A549 treated with AZD9567 at 1 μM for 4 hours (cell line): ENCODE data around the gene HOXC4. TPM values are rescaled to one million over a fixed set of nuclear protein-coding genes. Genes with fewer than 3 reads are reported as not detected.

Experiments
- total RNA-seq: library from RNA; stranded (reverse); fragments of 200-300 nt; extraction: Qiagen RNA extraction; gene quantifications from 5 replicates; pipeline ENCODE4 v1.2.3, GENCODE V29; 2022; ENCODE audit not compliant: insufficient read depth

The HOXC4 gene
- total RNA-seq, result 2.0 to 4.9 TPM (median 2.8 TPM) in 5 replicates

GRCh38 chr12:54053751-54054741, at the start of gene HOXC4:
HOXC4 (plus strand) TSS chr12:54053835; CDS start chr12:54053923, 88 bp downstream.

DNA sequence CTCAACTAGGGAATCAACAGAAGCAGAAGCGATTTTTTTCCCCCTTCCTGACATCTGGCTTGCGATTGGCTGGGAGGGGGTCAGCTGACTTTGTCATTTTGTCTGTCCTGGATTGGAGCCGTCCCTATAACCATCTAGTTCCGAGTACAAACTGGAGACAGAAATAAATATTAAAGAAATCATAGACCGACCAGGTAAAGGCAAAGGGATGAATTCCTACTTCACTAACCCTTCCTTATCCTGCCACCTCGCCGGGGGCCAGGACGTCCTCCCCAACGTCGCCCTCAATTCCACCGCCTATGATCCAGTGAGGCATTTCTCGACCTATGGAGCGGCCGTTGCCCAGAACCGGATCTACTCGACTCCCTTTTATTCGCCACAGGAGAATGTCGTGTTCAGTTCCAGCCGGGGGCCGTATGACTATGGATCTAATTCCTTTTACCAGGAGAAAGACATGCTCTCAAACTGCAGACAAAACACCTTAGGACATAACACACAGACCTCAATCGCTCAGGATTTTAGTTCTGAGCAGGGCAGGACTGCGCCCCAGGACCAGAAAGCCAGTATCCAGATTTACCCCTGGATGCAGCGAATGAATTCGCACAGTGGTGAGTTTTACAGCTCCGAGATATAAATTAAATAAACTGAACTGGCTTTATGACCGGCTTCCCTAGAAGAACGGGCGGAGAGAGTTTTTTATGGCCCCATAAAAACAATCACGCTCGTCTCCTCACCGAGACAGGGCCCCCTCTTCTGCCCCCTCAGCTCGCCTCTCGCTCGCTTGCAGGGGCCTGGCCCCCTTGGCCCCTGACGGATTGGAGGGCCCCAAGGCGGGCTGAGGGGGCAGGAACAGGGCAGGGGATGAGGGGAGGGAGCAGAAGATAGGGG, 25.1 kb upstream of the HOXC4 start, which contains the start of gene HOXC6:
HOXC6 (plus strand) TSS at position 127 of the 888 bp plus-strand sequence; CDS start at position 209, 82 bp downstream.

GRCh38 chr12:54032627-54033100, 21.0 kb upstream of the HOXC4 start, which contains the start of gene HOXC5:
HOXC5 (plus strand) TSS chr12:54033050; CDS start chr12:54033123, 73 bp downstream.

Other genes with a start within 250 kb of the HOXC4 start
- 15.0 to 23.2 TPM (median 16.5 TPM) in 5 replicates for gene HOXC13, start 115.0 kb upstream of the HOXC4 start, total RNA-seq
- gene HOXC12, start 98.9 kb upstream of the HOXC4 start, total RNA-seq, result not detected in 5 replicates
- gene HOXC11, start 80.7 kb upstream of the HOXC4 start, total RNA-seq, result 0.42 to 0.59 TPM (median 0.45 TPM) in 4 of 5 replicates, not detected in the other
- gene HOTAIR, start 78.9 kb upstream of the HOXC4 start, total RNA-seq, result 0.14 to 0.20 TPM (median 0.19 TPM) in 3 of 5 replicates, not detected in the others
- 1.9 to 4.5 TPM (median 2.5 TPM) in 5 replicates for gene HOXC10, start 68.7 kb upstream of the HOXC4 start, total RNA-seq
- gene HOXC9, start 53.7 kb upstream of the HOXC4 start, total RNA-seq, result 9.5 to 13.2 TPM (median 10.1 TPM) in 5 replicates
- gene HOXC8, start 44.9 kb upstream of the HOXC4 start, total RNA-seq, result 3.3 to 4.6 TPM (median 4.0 TPM) in 5 replicates
- gene HOXC6, start 25.4 kb upstream of the HOXC4 start, total RNA-seq, result 3.5 to 6.6 TPM (median 3.8 TPM) in 5 replicates
- gene HOXC5, start 20.8 kb upstream of the HOXC4 start, total RNA-seq, result 0.29 to 0.58 TPM (median 0.43 TPM) in 4 of 5 replicates, not detected in the other
- 26.7 to 33.7 TPM (median 31.2 TPM) in 5 replicates for gene SMUG1, start 135.2 kb downstream of the HOXC4 start, total RNA-seq
- 21.7 to 27.2 TPM (median 24.7 TPM) in 5 replicates for gene CBX5, start 226.3 kb downstream of the HOXC4 start, total RNA-seq
- gene HNRNPA1, start 226.9 kb downstream of the HOXC4 start, total RNA-seq, result 1,359 to 2,807 TPM (median 1,410 TPM) in 5 replicates
- gene NFE2, start 247.2 kb downstream of the HOXC4 start, total RNA-seq, result 0.05 to 0.06 TPM (median 0.06 TPM) in 3 of 5 replicates, not detected in the others